ENCODE measurements around the gene THAP3.

- TF ChIP-seq CTCF (IDR thresholded peaks at IDR 0.05) (peak in 1 of 6 experiments; percentile 37), EP300 (IDR thresholded peaks at IDR 0.05) (no peak), POLR2A (IDR thresholded peaks at IDR 0.05) (peak in 2 of 4 donors; percentile 54 to 63), POLR2AphosphoS5 (IDR thresholded peaks at IDR 0.05) (peak; percentile 75 to 85)
These were observed 11.2 kb upstream of the THAP3 start, which contains the start of gene PHF13 for GRCh38 chr1:6613361-6614018.

Data from upper lobe of left lung (tissue), 4 donors.